ENCODE results near the gene ZFR2. TPM values are rescaled to one million over a fixed set of nuclear protein-coding genes. Genes with fewer than 3 reads are reported as not detected.
A peak's percentile ranks its signal among the peaks of the same experiment; 100 is the strongest.
"Not testable (repeated sequence)": the region's sequence is repeated elsewhere in the genome, so short reads cannot be mapped to it uniquely, and the experiment has no call there.

ZFR2 gene
- total RNA-seq, 3 donors from 2014 or later, result 0.66 TPM; not detected in 2

GRCh38 chr19:3816566-3817218 is 52.1 kb downstream of the ZFR2 start:
- intact Hi-C loops (cut with DNase I, micrococcal nuclease), result no loop called here
- H3K9me3 ChIP-seq, result no peaks in the 10 kb centered on the region
- H3K4me1 ChIP-seq (ENCODE audit: low read depth), result no peaks in the 10 kb centered on the region
- no peak overlapping the region for H3K4me3 ChIP-seq
- no peak for DNase-seq
- no peak for ATAC-seq
- no peaks in the 10 kb centered on the region for H3K36me3 ChIP-seq (ENCODE audit: low read depth)
- TF ChIP-seq CTCF (IDR thresholded peaks at IDR 0.05), result no peak

GRCh38 chr19:3816148-3816547 is 52.7 kb downstream of the ZFR2 start:
- H3K4me1 ChIP-seq (ENCODE audit: low read depth); H3K9me3 ChIP-seq; ATAC-seq; H3K36me3 ChIP-seq (ENCODE audit: low read depth); DNase-seq; H3K4me3 ChIP-seq; intact Hi-C loops (cut with DNase I, micrococcal nuclease): not testable (repeated sequence)

GRCh38 chr19:3814648-3815047 is 54.2 kb downstream of the ZFR2 start:
- TF ChIP-seq CTCF (IDR thresholded peaks at IDR 0.05), result no peak
- Histone ChIP-seq H3K9me3 (no peaks in the 10 kb centered on the region), H3K36me3 (ENCODE audit: low read depth) (no peaks in the 10 kb centered on the region), H3K4me1 (ENCODE audit: low read depth) (no peaks in the 10 kb centered on the region), H3K4me3 (no peak overlapping the region)
- ATAC-seq (no peak), DNase-seq (no peak)
- intact Hi-C loops (cut with DNase I, micrococcal nuclease), result no loop called here

GRCh38 chr19:3813473-3814392 is 55.1 kb downstream of the ZFR2 start:
- H3K4me3 ChIP-seq, result no peak overlapping the region
- H3K9me3 ChIP-seq, result no peaks in the 10 kb centered on the region
- intact Hi-C loops (cut with DNase I, micrococcal nuclease), result no loop called here
- no peaks in the 10 kb centered on the region for H3K36me3 ChIP-seq (ENCODE audit: low read depth)
- no peak for TF ChIP-seq CTCF (IDR thresholded peaks at IDR 0.05)
- no peaks in the 10 kb centered on the region for H3K4me1 ChIP-seq (ENCODE audit: low read depth)
- ATAC-seq (no peak), DNase-seq (no peak)

- H3K4me1 ChIP-seq (ENCODE audit: low read depth), result no peaks in the 10 kb centered on the region
- intact Hi-C loops (cut with DNase I, micrococcal nuclease), result no loop called here
- no peak for TF ChIP-seq CTCF (IDR thresholded peaks at IDR 0.05)
- no peak for DNase-seq
- H3K36me3 ChIP-seq (ENCODE audit: low read depth), result no peaks in the 10 kb centered on the region
- H3K4me3 ChIP-seq, result no peak overlapping the region
- peak; percentile 19 for ATAC-seq
- no peaks in the 10 kb centered on the region for H3K9me3 ChIP-seq
Measured at GRCh38 chr19:3810708-3811355, 58.0 kb downstream of the ZFR2 start.
